GM12892 (cell line): ENCODE data around the gene DRAP1.

Experiments used
- POLR2A ChIP-seq: IDR thresholded peaks from 2 replicates; pipeline ENCODE4 v1.6.1; 2011; ENCODE audit warnings: low read depth, low read length, control low read depth
- POLR2AphosphoS5 ChIP-seq: IDR thresholded peaks from 2 replicates; pipeline ENCODE4 v1.6.1; 2011; ENCODE audit warnings: low read depth, low read length, control low read depth

GRCh38 chr11:65870706-65871681 is 48.2 kb upstream of the DRAP1 start:
- TF ChIP-seq POLR2A: peak; percentile 27
- no peak for TF ChIP-seq POLR2AphosphoS5
